ENCODE measurements around the gene NDUFS4.

- TF ChIP-seq POLR2AphosphoS5 (IDR thresholded peaks at IDR 0.05) (no peak), CTCF (IDR thresholded peaks at IDR 0.05) (no peak), POLR2A (IDR thresholded peaks at IDR 0.05) (no peak)
Observed at GRCh38 chr5:53541859-53542258, 18.6 kb upstream of the NDUFS4 start.
